GM23338 (cell line): ENCODE measurements around the gene CDK5. TPM values are rescaled to one million over a fixed set of nuclear protein-coding genes. Genes with fewer than 3 reads are reported as not detected.

Source experiments
- ATAC-seq: fragments of 200-7000 bp; cut with Tn5 transposase; 3 replicates; pipeline ENCODE4 v1.9.1; 2020
- DNase-seq: peaks from one replicate; pipeline ENCODE4 v3.0.0-alpha.2; 2015; ENCODE audit warnings: low spot score
- H2AFZ ChIP-seq: fragments of 200-600 bp; sonication (generic); 2 replicates; pipeline ENCODE4 v1.8.0; 2016; ENCODE audit warnings: antibody characterized with exemption, mild to moderate bottlenecking, moderate library complexity
- H3F3A ChIP-seq: fragments of 200-600 bp; sonication (generic); replicated peaks from 2 replicates; pipeline ENCODE4 v1.8.0; 2017; ENCODE audit warnings: antibody characterized with exemption, mixed run types, low read depth
- H3K27ac ChIP-seq: fragments of 200-600 bp; sonication (generic); 2 replicates; pipeline ENCODE4 v1.6.1; 2016; ENCODE audit warnings: low read depth
- H3K27me3 ChIP-seq: fragments of 200-600 bp; sonication (generic); 2 replicates; pipeline ENCODE4 v1.8.0; 2016; ENCODE audit warnings: mild to moderate bottlenecking, mixed run types, moderate library complexity; ENCODE audit not compliant: insufficient read depth
- H3K36me3 ChIP-seq: fragments of 200-600 bp; sonication (generic); 2 replicates; pipeline ENCODE4 v1.8.0; 2016; ENCODE audit warnings: mild to moderate bottlenecking; ENCODE audit not compliant: insufficient read depth
- H3K4me1 ChIP-seq: fragments of 200-600 bp; sonication (generic); 2 replicates; pipeline ENCODE4 v1.8.0; 2016; ENCODE audit warnings: mild to moderate bottlenecking, moderate library complexity; ENCODE audit not compliant: insufficient read depth
- H3K4me2 ChIP-seq: fragments of 200-600 bp; sonication (generic); 2 replicates; pipeline ENCODE4 v1.7.1; 2017; ENCODE audit warnings: mixed run types
- H3K4me3 ChIP-seq: fragments of 200-600 bp; sonication (generic); 2 replicates; pipeline ENCODE4 v1.6.1; 2016; ENCODE audit warnings: mixed run types
- H3K79me2 ChIP-seq: fragments of 200-600 bp; sonication (generic); replicated peaks from 2 replicates; pipeline ENCODE4 v1.8.0; 2017; ENCODE audit warnings: mild to moderate bottlenecking; ENCODE audit not compliant: insufficient read depth
- H3K9me2 ChIP-seq: fragments of 200-600 bp; sonication (generic); 2 replicates; pipeline ENCODE4 v1.8.0; 2017; ENCODE audit not compliant: insufficient read depth
- H4K20me1 ChIP-seq: fragments of 200-600 bp; sonication (generic); replicated peaks from 2 replicates; pipeline ENCODE4 v1.8.0; 2017; ENCODE audit warnings: mild to moderate bottlenecking; ENCODE audit not compliant: insufficient read depth
- H3K27ac Mint-ChIP-seq: 2 replicates; pipeline ENCODE4 v1.8.0; 2020; ENCODE audit warnings: inconsistent platforms, mild to moderate bottlenecking, moderate library complexity, mixed read lengths
- H3K27me3 Mint-ChIP-seq: 3 replicates; pipeline ENCODE4 v1.8.0; 2022; ENCODE audit warnings: low read depth, mild to moderate bottlenecking, moderate library complexity, mixed read lengths, inconsistent platforms; ENCODE audit not compliant: insufficient read depth, poor library complexity
- H3K36me3 Mint-ChIP-seq: 3 replicates; pipeline ENCODE4 v1.8.0; 2021; ENCODE audit warnings: low read depth, mild to moderate bottlenecking, inconsistent platforms, moderate library complexity, mixed read lengths
- H3K4me1 Mint-ChIP-seq: 3 replicates; pipeline ENCODE4 v1.8.0; 2020; ENCODE audit warnings: mild to moderate bottlenecking, inconsistent platforms, mixed read lengths
- H3K4me3 Mint-ChIP-seq: 3 replicates; pipeline ENCODE4 v1.8.0; 2021; ENCODE audit warnings: moderate library complexity, mild to moderate bottlenecking, inconsistent platforms, mixed read lengths
- H3K9me3 Mint-ChIP-seq: 3 replicates; pipeline ENCODE4 v1.8.0; 2020; ENCODE audit warnings: moderate library complexity, mild to moderate bottlenecking, inconsistent platforms, mixed read lengths
- CREB1 ChIP-seq: fragments of 250-450 bp; sonication (Bioruptor Pico); IDR thresholded peaks from 2 replicates; pipeline ENCODE4 v1.5.0; 2020; ENCODE audit warnings: low read depth, mild to moderate bottlenecking, moderate library complexity
- EZH2 ChIP-seq: fragments of 200-600 bp; sonication (generic); IDR thresholded peaks from one replicate; pipeline ENCODE4 v1.8.0; 2017; ENCODE audit warnings: antibody characterized with exemption, mild to moderate bottlenecking, low read depth; ENCODE audit not compliant: unreplicated experiment
- EZH2phosphoT487 ChIP-seq: fragments of 200-600 bp; sonication (generic); IDR thresholded peaks from one replicate; pipeline ENCODE4 v1.8.1; 2018; ENCODE audit warnings: antibody characterized with exemption; ENCODE audit not compliant: unreplicated experiment
- JUNB ChIP-seq: IDR thresholded peaks from one replicate; pipeline ENCODE4 v1.6.1; 2016; ENCODE audit warnings: antibody characterized with exemption; ENCODE audit not compliant: unreplicated experiment
- NANOG ChIP-seq: IDR thresholded peaks from 2 replicates; pipeline ENCODE4 v1.6.1; 2016; ENCODE audit warnings: antibody characterized with exemption, borderline replicate concordance
- POLR2AphosphoS5 ChIP-seq: IDR thresholded peaks from 2 replicates; pipeline ENCODE4 v1.6.1; 2016; ENCODE audit warnings: antibody characterized with exemption, low read depth
- STAT1 ChIP-seq: IDR thresholded peaks from one replicate; pipeline ENCODE4 v1.6.1; 2016; ENCODE audit warnings: antibody characterized with exemption; ENCODE audit not compliant: unreplicated experiment
- ZNF114 ChIP-seq: fragments of 250-450 bp; sonication (Bioruptor Pico); IDR thresholded peaks from 2 replicates; pipeline ENCODE4 v1.5.0; 2020; ENCODE audit warnings: mild to moderate bottlenecking, moderate library complexity
- ZNF331 ChIP-seq: fragments of 250-450 bp; sonication (Bioruptor Pico); IDR thresholded peaks from 2 replicates; pipeline ENCODE4 v1.5.0; 2020; ENCODE audit warnings: low read depth, mild to moderate bottlenecking, moderate library complexity
- polyA plus RNA-seq: library from polyadenylated mRNA; unstranded; fragments of >200 nt; fragmentation: Nextera tagmentation; extraction: Ambion mirVana; gene quantifications from 2 replicates; pipeline ENCODE4 v1.2.1, GENCODE V29; 2016
- total RNA-seq: library from RNA; depleted of rRNA; stranded (reverse); fragments of >200 nt; shearing (Covaris generic); gene quantifications from 2 replicates; pipeline ENCODE4 v1.2.3, GENCODE V29; 2014
- TF ChIP-seq, protein P1 (sequence below), 2 experiments: fragments of 200-600 bp in 1 of 2; sonication (generic) in 1 of 2; conservative IDR thresholded peaks; 2 replicates each; pipeline versions ENCODE4 v1.5.1 to v1.6.1; 2016 to 2017; ENCODE audit warnings: antibody characterized with exemption in 2 of 2, low read depth in 2 of 2, mild to moderate bottlenecking in 2 of 2, moderate library complexity in 1 of 2
- TF ChIP-seq, protein P2 (sequence below): IDR thresholded peaks from one replicate; pipeline ENCODE4 v1.6.1; 2018; ENCODE audit warnings: antibody characterized with exemption; ENCODE audit not compliant: unreplicated experiment
- TF ChIP-seq, protein P3 (sequence below): fragments of 250-450 bp; sonication (Bioruptor Pico); IDR thresholded peaks from 2 replicates; pipeline ENCODE4 v1.5.0; 2020; ENCODE audit warnings: mild to moderate bottlenecking, moderate library complexity
- TF ChIP-seq, protein P4 (sequence below): IDR thresholded peaks from 2 replicates; pipeline ENCODE4 v1.6.1; 2016; ENCODE audit warnings: antibody characterized with exemption

The CDK5 gene
- total and polyA plus RNA-seq, 2 experiments from 2014 or later: 19.8 to 27.1 TPM

DNA sequence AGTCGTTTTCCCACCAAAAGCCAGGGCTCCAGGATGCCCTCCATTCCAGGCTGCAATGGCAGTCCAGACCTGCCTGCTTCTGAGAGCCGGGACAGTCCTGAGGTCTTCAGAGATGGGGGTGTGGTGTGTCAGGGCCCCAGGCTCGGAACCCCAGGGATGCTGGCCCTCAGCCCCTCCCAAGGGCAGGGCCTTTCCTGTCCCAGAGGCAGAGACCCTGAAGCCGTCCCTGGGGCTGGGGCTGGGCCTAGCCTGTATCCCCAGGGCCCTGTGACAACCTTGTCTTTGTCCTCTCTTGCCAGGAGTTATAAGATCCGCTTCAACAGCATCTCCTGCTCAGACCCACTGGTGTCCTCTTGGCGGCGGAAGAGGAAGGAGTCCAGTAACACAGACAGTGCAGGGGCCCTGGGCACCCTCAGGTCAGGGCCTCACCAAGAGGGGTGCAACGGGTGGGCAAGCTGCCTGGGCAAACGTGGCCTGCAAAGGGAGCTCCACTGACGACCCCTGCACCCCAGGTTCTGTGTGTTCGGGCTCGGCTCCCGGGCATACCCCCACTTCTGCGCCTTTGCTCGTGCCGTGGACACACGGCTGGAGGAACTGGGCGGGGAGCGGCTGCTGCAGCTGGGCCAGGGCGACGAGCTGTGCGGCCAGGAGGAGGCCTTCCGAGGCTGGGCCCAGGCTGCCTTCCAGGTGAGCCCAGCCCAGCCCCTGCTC, 51.0 kb downstream of the CDK5 start:
- Histone ChIP-seq H3K36me3 (no peaks in the 10 kb centered on the region), H3K9me2 (no peaks in the 10 kb centered on the region), H3K4me1 (peaks cover 14% of the 10 kb centered on the region; the same call in 1 of the 2 replicates), H3K27ac (no peak overlapping the region), H3K4me2 (no peak overlapping the region), H3F3A (0 out of 2 replicates have a peak, but pooled peaks cover 4% of the 10 kb centered on the region), H2AFZ (no peak overlapping the region), H3K79me2 (no peaks in the 10 kb centered on the region), H3K4me3 (no peak overlapping the region), H4K20me1 (no peaks in the 10 kb centered on the region), H3K27me3 (0 out of 2 replicates have a peak, but pooled peaks cover under 1% of the 10 kb centered on the region)
- Mint-ChIP-seq H3K4me3 (no peak overlapping the region), H3K9me3 (no peaks in the 10 kb centered on the region), H3K27ac (no peak overlapping the region), H3K4me1 (peaks cover 26% of the 10 kb centered on the region), H3K36me3 (no peaks in the 10 kb centered on the region; the same call in 2 of the 3 replicates), H3K27me3 (peaks cover 6% of the 10 kb centered on the region)
- ATAC-seq (no peak), DNase-seq (no peak)
- TF ChIP-seq NANOG (no peak), ZNF331 (CRISPR knock-in tag) (no peak), EZH2 (no peak), STAT1 (no peak), POLR2AphosphoS5 (no peak), EZH2phosphoT487 (no peak), ZNF114 (CRISPR knock-in tag) (no peak), CREB1 (no peak), JUNB (no peak)
- TF ChIP-seq, protein P1, sequence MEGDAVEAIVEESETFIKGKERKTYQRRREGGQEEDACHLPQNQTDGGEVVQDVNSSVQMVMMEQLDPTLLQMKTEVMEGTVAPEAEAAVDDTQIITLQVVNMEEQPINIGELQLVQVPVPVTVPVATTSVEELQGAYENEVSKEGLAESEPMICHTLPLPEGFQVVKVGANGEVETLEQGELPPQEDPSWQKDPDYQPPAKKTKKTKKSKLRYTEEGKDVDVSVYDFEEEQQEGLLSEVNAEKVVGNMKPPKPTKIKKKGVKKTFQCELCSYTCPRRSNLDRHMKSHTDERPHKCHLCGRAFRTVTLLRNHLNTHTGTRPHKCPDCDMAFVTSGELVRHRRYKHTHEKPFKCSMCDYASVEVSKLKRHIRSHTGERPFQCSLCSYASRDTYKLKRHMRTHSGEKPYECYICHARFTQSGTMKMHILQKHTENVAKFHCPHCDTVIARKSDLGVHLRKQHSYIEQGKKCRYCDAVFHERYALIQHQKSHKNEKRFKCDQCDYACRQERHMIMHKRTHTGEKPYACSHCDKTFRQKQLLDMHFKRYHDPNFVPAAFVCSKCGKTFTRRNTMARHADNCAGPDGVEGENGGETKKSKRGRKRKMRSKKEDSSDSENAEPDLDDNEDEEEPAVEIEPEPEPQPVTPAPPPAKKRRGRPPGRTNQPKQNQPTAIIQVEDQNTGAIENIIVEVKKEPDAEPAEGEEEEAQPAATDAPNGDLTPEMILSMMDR (conservative IDR thresholded peaks at IDR 0.05; ENCODE audit: low read depth in 2 of 2): no peak
- TF ChIP-seq, protein P2, sequence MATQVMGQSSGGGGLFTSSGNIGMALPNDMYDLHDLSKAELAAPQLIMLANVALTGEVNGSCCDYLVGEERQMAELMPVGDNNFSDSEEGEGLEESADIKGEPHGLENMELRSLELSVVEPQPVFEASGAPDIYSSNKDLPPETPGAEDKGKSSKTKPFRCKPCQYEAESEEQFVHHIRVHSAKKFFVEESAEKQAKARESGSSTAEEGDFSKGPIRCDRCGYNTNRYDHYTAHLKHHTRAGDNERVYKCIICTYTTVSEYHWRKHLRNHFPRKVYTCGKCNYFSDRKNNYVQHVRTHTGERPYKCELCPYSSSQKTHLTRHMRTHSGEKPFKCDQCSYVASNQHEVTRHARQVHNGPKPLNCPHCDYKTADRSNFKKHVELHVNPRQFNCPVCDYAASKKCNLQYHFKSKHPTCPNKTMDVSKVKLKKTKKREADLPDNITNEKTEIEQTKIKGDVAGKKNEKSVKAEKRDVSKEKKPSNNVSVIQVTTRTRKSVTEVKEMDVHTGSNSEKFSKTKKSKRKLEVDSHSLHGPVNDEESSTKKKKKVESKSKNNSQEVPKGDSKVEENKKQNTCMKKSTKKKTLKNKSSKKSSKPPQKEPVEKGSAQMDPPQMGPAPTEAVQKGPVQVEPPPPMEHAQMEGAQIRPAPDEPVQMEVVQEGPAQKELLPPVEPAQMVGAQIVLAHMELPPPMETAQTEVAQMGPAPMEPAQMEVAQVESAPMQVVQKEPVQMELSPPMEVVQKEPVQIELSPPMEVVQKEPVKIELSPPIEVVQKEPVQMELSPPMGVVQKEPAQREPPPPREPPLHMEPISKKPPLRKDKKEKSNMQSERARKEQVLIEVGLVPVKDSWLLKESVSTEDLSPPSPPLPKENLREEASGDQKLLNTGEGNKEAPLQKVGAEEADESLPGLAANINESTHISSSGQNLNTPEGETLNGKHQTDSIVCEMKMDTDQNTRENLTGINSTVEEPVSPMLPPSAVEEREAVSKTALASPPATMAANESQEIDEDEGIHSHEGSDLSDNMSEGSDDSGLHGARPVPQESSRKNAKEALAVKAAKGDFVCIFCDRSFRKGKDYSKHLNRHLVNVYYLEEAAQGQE: no peak
- TF ChIP-seq, protein P3, sequence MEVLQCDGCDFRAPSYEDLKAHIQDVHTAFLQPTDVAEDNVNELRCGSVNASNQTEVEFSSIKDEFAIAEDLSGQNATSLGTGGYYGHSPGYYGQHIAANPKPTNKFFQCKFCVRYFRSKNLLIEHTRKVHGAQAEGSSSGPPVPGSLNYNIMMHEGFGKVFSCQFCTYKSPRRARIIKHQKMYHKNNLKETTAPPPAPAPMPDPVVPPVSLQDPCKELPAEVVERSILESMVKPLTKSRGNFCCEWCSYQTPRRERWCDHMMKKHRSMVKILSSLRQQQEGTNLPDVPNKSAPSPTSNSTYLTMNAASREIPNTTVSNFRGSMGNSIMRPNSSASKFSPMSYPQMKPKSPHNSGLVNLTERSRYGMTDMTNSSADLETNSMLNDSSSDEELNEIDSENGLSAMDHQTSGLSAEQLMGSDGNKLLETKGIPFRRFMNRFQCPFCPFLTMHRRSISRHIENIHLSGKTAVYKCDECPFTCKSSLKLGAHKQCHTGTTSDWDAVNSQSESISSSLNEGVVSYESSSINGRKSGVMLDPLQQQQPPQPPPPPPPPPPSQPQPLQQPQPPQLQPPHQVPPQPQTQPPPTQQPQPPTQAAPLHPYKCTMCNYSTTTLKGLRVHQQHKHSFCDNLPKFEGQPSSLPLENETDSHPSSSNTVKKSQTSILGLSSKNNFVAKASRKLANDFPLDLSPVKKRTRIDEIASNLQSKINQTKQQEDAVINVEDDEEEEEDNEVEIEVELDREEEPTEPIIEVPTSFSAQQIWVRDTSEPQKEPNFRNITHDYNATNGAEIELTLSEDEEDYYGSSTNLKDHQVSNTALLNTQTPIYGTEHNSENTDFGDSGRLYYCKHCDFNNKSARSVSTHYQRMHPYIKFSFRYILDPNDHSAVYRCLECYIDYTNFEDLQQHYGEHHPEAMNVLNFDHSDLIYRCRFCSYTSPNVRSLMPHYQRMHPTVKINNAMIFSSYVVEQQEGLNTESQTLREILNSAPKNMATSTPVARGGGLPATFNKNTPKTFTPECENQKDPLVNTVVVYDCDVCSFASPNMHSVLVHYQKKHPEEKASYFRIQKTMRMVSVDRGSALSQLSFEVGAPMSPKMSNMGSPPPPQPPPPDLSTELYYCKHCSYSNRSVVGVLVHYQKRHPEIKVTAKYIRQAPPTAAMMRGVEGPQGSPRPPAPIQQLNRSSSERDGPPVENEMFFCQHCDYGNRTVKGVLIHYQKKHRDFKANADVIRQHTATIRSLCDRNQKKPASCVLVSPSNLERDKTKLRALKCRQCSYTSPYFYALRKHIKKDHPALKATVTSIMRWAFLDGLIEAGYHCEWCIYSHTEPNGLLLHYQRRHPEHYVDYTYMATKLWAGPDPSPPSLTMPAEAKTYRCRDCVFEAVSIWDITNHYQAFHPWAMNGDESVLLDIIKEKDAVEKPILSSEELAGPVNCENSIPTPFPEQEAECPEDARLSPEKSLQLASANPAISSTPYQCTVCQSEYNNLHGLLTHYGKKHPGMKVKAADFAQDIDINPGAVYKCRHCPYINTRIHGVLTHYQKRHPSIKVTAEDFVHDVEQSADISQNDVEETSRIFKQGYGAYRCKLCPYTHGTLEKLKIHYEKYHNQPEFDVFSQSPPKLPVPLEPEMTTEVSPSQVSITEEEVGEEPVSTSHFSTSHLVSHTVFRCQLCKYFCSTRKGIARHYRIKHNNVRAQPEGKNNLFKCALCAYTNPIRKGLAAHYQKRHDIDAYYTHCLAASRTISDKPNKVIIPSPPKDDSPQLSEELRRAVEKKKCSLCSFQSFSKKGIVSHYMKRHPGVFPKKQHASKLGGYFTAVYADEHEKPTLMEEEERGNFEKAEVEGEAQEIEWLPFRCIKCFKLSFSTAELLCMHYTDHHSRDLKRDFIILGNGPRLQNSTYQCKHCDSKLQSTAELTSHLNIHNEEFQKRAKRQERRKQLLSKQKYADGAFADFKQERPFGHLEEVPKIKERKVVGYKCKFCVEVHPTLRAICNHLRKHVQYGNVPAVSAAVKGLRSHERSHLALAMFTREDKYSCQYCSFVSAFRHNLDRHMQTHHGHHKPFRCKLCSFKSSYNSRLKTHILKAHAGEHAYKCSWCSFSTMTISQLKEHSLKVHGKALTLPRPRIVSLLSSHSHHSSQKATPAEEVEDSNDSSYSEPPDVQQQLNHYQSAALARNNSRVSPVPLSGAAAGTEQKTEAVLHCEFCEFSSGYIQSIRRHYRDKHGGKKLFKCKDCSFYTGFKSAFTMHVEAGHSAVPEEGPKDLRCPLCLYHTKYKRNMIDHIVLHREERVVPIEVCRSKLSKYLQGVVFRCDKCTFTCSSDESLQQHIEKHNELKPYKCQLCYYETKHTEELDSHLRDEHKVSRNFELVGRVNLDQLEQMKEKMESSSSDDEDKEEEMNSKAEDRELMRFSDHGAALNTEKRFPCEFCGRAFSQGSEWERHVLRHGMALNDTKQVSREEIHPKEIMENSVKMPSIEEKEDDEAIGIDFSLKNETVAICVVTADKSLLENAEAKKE: no peak
- TF ChIP-seq, protein P4, sequence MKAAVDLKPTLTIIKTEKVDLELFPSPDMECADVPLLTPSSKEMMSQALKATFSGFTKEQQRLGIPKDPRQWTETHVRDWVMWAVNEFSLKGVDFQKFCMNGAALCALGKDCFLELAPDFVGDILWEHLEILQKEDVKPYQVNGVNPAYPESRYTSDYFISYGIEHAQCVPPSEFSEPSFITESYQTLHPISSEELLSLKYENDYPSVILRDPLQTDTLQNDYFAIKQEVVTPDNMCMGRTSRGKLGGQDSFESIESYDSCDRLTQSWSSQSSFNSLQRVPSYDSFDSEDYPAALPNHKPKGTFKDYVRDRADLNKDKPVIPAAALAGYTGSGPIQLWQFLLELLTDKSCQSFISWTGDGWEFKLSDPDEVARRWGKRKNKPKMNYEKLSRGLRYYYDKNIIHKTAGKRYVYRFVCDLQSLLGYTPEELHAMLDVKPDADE: no peak
